Measurements from ENCODE around the gene CCDC178.

CCDC178 gene

DNA sequence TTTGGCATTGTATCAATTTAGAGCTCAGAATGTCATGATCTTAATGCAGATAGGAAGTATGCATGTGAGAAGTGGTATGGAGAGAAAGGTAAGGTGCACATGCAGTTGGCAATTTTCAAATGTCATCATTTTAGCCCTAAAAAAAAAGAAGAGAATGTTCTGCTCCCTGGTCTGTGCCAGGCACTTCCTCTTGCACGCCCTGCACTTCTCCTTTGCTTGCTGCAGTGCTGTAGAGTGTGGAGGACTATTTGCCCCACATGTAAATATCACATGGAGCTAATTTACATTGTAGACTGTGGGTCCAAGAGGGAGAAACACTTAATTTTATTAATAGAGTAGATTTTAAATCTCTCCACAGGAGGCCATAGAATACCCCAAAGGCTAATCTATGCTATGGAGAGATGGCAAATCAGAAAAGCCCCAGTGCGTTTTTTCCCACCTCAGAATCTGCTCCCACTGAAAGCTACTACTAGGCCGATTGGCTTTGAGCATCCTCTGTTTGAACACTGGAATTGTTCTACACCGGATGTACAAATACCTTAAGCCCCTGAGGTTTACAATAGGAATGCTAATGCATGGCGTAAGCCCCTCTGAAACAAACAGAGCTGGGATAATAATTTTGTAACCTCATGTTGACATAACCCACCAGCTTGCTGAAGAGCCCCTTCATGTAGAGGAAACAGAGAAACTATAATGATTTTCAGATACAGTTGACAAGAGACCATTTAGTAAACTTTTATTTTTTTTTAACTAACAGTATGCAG is 530.5 kb downstream of the CCDC178 start:
- DNase-seq, result no peak

DNA sequence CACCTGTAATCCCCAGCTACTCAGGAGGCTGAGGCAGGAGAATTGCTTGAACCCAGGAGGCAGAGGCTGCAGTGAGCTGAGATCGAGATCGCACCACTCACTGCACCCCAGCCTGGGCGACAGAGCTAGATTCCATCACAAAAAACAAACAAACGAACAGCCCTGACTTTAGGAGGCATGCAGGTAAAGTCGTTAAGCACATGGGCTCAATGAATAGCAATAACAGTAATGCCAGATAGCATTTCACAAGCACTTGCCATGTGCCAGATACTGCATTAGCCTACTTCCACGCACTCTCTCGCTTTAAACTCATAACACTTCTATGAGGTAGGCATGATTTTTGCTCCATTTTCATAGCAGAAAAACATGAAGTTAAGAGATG is 532.1 kb downstream of the CCDC178 start:
- no peak for DNase-seq

DNA sequence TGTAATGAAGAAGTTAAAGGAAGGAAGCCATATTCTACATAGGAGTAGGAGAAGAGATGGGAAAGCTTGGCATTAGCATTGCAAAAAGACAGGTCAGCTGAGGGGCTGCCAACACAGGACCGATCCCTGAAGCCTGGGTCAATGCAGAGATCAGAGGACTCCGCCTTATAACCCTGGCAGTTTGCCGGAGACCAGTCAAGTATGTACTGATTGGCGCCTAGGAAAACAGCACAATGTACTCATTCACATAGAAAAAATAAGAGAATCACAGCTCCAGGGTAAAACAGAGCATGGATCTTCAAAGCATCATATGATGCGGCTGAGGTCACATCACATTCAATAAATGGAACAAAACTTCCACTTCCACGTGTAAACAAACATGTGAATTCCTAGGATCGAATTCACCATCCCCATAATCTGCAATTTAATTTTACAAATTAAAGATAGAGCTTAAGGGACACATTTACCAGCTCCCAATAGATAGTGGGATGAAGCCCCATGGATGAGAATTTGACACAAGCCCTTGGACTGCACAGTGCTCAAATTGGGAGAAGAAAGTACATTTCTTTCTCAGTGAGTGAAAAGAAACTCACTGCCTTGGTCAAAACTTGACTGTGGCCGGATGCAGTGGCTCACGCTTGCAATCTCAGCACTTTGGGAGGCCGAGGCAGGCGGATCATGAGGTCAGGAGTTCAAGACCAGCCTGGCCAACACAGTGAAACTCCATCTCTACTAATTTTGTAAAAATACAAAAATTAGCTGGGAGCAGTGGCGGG is 532.7 kb downstream of the CCDC178 start:
- DNase-seq, result no peak

DNA sequence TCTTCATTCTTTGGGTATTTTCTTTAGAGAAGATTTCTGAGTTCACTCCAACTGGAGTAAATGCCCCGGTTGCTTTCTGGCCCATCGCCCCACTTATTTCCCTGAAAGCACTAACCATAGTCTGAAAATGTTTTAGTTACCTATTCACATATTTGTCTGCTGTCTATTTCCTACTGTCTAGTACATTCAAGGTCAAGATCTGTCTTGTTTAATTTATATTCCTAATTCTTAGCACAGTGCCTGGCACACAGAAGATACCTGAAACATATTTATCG is 533.3 kb downstream of the CCDC178 start:
- no peak for DNase-seq

DNA sequence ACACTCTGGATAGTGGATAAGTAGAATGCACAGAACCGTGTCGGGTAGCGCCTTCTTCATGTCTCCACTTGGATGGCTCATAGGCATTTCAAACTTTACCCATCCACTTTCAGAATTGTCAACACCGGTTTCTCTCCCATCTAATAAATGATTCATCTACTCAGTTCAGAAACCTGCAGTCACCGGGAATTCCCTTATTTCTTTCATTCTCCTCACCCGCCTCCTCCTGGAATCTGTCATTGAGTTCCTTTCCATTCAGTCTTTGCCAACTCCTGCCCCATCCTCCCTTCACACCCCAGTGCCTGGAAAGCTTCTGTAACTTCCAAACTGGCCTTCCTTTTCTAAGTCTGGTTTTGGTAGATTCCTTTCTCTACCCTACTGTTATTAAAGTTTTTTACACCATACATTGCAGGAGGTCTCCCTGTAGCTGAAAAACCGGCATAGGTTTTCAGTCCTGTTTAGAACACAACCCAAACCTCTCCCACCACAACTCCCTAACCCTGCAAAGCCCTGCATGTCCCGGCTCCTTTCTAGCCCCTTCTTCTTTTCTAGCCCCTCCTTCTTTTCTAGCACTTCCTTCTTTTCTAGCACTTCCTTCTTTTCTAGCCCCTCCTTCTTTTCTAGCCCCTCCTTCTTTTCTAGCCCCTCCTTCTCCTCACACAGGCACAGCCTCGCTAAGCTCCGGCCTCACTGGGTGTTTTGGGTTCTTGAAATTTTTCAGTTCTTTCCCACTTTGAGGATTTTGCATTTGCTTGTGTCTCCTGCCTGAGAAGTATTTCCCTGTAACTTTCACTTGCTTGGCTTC is 533.8 kb downstream of the CCDC178 start:
- DNase-seq, result no peak

DNA sequence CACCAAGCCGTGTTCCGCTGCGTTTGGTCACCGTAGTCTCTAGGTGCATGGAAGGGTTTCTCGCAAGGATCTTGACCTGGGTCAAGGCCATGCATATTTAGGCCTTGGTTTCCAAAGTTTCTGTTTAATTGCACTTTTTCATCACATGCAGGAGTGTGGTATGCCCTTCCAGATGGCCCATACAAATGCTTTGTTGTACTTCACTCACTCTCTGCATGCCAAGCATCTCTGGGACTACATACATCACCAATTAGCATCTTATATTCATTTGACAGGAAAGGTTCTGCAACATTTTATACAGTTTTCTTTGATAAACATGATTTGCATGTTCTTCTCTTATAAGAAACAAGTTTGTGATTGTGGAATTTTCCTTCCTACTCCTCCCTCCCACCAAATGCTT is 534.9 kb downstream of the CCDC178 start:
- no peak for DNase-seq

DNA sequence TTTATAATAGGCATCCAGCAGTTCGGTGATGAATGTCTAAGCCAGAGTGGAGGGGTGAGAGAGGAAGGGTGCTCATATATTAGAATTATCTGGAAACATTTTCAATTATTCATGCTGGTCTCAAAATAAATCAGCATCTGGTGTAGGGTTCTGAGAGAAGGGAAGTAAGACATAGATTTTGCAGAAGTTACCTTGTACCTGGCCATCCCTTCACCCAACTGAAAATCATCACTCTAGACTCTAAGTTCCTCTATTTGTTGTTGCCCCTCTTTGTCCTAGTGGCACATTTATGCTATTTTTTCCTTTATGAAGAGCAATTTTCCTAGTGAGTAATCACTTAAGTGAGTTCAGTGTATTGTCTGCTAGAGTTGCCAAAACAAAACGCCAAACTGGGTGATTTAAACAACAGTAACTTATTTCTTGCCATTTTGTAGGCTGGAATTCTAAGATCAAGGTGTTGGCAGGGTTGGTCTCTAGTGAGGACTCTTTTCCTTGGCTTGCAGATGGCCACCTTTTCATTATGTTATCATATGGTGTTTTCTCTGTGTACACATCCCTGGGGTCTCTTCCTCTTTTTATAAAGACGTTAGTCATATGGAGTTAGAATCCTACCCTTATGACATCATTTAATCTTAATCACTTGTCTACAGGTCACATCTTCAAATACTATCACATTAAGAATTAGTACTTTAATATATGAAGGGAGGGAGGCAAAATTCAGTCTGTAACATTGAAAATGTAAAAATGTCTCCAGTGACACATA is 537.8 kb downstream of the CCDC178 start:
- DNase-seq, result no peak

DNA sequence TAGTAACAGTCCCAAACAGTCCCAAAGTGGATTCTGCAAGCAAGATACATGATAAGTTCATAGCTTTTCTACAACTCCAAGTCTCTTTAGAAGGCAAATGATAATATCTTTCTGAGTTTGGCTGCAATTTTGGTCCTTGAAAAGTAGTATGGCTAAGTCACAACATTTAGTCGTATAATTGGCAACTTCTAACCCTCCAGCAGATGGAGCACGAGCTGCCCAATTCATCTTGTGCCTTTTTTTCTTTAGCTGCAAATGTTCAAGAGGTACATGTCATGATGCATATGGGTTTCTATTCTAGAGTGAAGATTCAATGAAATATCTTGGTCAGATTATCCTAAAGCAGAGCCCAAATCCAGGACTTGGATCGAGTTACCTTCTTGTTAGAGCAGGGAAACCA is 540.7 kb downstream of the CCDC178 start:
- no peak for DNase-seq

- no peak for DNase-seq
Measured at GRCh38 chr18:32896776-32897547, 543.6 kb downstream of the CCDC178 start.

GRCh38 chr18:32893915-32894314 is 546.6 kb downstream of the CCDC178 start:
- DNase-seq, result no peak

DNA sequence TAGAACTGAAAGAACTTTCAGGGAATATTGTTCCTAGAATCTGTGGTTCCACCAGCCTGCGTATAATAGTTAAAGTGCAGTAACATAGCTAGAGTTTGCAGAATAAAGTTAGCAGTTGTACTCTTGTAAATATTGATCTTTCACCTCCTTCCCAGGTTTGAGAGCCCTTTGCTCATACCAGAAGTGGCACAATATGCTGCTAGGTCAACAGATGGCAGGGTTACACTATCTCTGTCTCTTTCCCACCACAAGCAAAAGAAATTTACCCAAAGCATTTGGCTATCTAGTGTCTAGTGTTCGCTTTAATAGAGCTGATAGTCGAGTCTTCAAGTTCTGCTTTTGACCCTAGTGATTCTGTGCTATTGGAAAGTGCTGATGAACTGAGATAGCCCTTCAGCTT is 548.7 kb downstream of the CCDC178 start:
- DNase-seq, result no peak

- no peak for DNase-seq
Measured at GRCh38 chr18:32891130-32891529, 549.4 kb downstream of the CCDC178 start.

GRCh38 chr18:32889615-32890593 is 550.6 kb downstream of the CCDC178 start:
- DNase-seq, result no peak

DNA sequence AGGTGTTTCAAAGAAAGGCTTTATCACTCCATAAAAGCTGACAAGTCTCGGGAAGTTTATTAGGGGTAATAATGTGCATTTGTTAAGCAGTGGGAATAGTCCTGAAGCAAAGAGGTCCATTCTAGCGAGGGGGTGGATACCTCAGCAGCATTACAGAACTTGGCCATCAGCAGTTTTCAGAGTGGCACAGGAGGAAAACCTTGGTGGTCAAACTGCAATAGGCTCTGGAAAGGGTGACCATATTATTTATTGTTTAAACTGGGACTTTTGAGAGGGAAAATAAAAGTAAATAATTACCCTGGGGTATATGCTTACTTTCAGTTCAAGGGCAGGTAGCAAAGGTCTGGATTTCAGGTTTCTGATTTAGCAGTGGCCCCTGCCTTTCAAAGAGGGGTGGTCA is 552.2 kb downstream of the CCDC178 start:
- no peak for DNase-seq
